Measurements from ENCODE around the gene DTX2. TPM values are rescaled to one million over a fixed set of nuclear protein-coding genes. Genes with fewer than 3 reads are reported as not detected.
"Not testable (repeated sequence)": the region's sequence is repeated elsewhere in the genome, so short reads cannot be mapped to it uniquely, and the experiment has no call there.

DTX2 gene
- total and polyA plus RNA-seq, 2 experiments from 2014 or later, result 17.0 to 25.9 TPM

GRCh38 chr7:76509931-76510877 lies 48.7 kb downstream of the DTX2 start, which contains the start of gene UPK3B:
Gene UPK3B (plus strand): TSS chr7:76510552. CDS start chr7:76510653, 101 bp downstream.
- Histone ChIP-seq H3K9me3 (ENCODE audit: low read depth) (no peaks in the 10 kb centered on the region), H3K4me1 (ENCODE audit: low read depth) (peaks cover 3% of the 10 kb centered on the region), H3K27ac (peak within 1 kb of the TSS; percentile 54), H3K36me3 (no peaks in the 10 kb centered on the region), H3K4me3 (no peak within 1 kb of the TSS), H3K27me3 (no peaks in the 10 kb centered on the region)
- peak; percentile 7 to 34 for DNase-seq (ENCODE audit: low read depth in 1 of 2, low spot score in 1 of 2)
- TF ChIP-seq, protein P1, sequence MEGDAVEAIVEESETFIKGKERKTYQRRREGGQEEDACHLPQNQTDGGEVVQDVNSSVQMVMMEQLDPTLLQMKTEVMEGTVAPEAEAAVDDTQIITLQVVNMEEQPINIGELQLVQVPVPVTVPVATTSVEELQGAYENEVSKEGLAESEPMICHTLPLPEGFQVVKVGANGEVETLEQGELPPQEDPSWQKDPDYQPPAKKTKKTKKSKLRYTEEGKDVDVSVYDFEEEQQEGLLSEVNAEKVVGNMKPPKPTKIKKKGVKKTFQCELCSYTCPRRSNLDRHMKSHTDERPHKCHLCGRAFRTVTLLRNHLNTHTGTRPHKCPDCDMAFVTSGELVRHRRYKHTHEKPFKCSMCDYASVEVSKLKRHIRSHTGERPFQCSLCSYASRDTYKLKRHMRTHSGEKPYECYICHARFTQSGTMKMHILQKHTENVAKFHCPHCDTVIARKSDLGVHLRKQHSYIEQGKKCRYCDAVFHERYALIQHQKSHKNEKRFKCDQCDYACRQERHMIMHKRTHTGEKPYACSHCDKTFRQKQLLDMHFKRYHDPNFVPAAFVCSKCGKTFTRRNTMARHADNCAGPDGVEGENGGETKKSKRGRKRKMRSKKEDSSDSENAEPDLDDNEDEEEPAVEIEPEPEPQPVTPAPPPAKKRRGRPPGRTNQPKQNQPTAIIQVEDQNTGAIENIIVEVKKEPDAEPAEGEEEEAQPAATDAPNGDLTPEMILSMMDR (IDR thresholded peaks at IDR 0.05; ENCODE audit: low read depth, low read length), result no peak

- not testable (repeated sequence) for H3K4me1 ChIP-seq (ENCODE audit: low read depth); H3K4me3 ChIP-seq; H3K9me3 ChIP-seq (ENCODE audit: low read depth); DNase-seq (ENCODE audit: low read depth in 1 of 2, low spot score in 1 of 2); H3K36me3 ChIP-seq; H3K27me3 ChIP-seq; H3K27ac ChIP-seq
Observed at GRCh38 chr7:76511200-76511910, 49.8 kb downstream of the DTX2 start.

DNA sequence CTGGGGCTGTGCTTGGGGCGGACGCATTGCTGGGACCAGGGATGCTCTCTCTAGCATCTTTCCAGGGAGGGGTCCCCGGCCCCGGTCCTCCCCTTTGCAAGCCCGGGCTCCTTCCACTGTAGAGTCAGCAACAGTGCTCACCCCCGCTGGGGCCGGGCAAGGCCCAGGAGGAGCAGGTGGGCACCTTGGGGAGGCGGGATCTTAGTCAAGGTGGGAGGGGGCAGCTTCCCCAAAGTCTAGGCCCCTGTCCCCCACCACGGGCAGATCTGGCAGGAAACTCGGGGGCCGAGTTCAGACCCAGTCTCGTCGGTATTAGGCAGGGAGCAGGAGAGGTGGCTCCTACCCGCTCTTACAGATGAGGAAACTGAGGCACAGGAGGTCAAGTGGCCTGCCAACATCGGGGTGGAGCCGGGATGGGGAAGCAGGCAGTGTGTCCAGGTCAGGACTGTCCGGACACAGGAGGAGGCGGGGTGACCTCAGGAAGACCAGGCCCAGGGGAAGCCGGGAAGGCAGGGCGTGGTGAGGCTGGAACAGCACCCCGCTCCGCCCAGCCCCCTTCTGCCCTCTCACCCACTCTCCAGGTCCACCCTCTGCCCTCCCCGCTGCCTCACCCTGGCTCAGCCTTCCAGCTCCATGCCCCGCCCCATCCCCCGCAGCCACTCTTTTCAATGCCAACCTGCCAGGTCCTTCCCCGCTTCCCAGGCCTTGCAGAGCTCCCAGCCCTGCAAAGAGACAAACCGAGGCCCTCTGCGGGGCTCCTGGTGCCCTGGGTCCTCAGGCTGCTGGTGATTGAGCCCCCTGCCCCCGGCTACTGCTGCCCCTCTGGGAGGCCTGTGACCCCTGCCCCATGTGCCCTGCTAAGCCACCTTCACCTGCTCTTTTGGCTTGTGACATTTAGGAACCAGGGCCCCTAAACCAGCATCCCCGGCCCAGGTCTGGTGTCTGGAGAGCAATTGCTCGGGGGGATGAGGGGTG lies 50.7 kb downstream of the DTX2 start:
- H3K36me3 ChIP-seq; H3K9me3 ChIP-seq (ENCODE audit: low read depth); H3K27ac ChIP-seq; H3K27me3 ChIP-seq; H3K4me3 ChIP-seq; DNase-seq (ENCODE audit: low read depth in 1 of 2, low spot score in 1 of 2); H3K4me1 ChIP-seq (ENCODE audit: low read depth): not testable (repeated sequence)

DNA sequence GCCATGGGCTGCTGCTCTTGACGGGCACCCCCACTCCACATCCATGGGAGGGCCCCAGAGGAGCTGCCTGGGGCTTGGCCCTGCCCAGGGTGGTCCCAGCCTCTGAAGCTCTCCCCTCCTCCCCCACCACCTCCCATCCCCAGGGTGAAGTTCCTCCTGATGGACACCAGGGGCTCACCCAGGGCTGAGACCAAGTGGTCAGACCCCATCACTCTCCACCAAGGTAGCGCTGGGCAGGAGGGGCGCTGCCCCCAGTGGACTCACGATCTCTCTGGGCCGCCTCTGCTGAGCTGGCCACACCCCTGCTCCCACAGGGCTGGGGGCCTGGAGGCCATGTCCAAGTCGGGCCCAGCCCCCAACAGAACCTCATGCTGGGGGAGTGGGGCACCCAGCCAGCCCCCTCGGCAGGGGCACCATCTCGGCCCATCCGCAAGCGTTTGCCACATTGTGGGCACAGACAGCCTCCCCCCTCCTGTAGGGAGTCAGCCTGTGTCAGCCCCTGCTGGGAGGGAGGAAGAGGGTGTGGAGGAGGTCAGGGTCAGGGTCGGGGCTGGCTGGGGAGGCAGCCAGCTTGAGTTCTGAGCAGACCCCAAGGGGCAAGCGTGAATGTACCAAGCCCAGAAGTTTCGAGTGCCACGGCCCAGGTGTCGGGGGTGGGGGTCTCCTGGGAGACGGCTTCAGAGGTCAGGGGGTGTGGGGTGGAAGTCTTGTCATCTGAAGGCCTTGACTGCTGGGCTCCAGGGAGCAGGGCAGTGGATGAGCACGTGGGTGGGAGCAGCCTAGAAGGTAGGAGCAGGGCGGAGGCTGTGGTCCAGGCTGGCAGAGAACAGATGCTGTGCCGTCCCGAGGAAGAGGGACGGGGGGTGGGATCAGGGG lies 51.7 kb downstream of the DTX2 start:
- Histone ChIP-seq H3K4me3 (no peak overlapping the region), H3K27ac (no peak overlapping the region), H3K4me1 (ENCODE audit: low read depth) (peaks cover 3% of the 10 kb centered on the region), H3K36me3 (no peaks in the 10 kb centered on the region), H3K27me3 (no peaks in the 10 kb centered on the region), H3K9me3 (ENCODE audit: low read depth) (no peaks in the 10 kb centered on the region)
- DNase-seq (ENCODE audit: low read depth in 1 of 2, low spot score in 1 of 2), result peak; percentile 19 to 20
- TF ChIP-seq, protein P1 (IDR thresholded peaks at IDR 0.05; ENCODE audit: low read depth, low read length), result peak; percentile 38

- Histone ChIP-seq H3K4me1 (ENCODE audit: low read depth) (peaks cover 3% of the 10 kb centered on the region), H3K27me3 (no peaks in the 10 kb centered on the region), H3K36me3 (no peaks in the 10 kb centered on the region), H3K27ac (no peak overlapping the region), H3K9me3 (ENCODE audit: low read depth) (no peaks in the 10 kb centered on the region), H3K4me3 (no peak overlapping the region)
- no peak for DNase-seq (ENCODE audit: low read depth in 1 of 2, low spot score in 1 of 2)
- TF ChIP-seq, protein P1 (IDR thresholded peaks at IDR 0.05; ENCODE audit: low read depth, low read length), result no peak
Observed at GRCh38 chr7:76513817-76514799, 52.6 kb downstream of the DTX2 start.
